ENCODE results near the gene MAN2B1. TPM values are rescaled to one million over a fixed set of nuclear protein-coding genes. Genes with fewer than 3 reads are reported as not detected.

MAN2B1 gene
- total RNA-seq, 6 experiments from 2014 or later, result 49.9 to 69.9 (median 65.2) TPM

DNA sequence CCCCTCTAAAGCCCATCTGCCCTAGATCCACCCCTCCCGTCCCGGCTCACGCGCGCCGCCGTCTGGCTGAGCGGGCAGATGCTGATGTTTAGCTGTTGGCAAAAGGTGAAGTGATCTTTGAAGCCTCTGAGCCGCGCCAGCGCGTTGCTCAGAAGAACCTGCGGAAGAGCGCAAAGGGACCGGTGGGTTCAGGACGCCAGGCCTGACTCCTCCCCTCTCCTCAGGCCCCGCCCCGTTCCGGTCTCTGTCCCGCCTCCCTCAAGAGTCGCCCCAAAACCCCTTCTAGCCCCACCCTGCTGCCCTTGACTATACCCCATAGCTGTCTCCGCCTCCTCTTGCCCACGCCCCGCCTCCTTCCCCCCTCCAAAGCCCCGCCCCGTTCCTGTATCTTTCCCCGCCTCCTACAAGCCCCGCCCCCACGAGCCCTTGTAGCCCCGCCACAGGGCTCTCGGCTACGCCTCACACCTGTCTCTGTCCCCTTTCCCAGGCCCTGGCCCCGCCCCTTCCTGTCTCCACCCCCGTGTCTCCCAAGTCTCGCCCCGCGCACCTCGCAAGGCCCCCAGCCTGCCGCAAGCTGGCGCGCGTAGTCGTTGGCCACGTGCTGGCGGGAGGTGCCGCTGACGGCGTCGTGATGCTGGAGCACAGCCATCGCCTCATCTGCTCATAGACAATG lies 9.5 kb downstream of the MAN2B1 start:
- H3K27me3 Mint-ChIP-seq (ENCODE audit: insufficient read depth), result no peaks in the 10 kb centered on the region
- no peak overlapping the region for H3K4me3 Mint-ChIP-seq
- TF ChIP-seq, protein P1, sequence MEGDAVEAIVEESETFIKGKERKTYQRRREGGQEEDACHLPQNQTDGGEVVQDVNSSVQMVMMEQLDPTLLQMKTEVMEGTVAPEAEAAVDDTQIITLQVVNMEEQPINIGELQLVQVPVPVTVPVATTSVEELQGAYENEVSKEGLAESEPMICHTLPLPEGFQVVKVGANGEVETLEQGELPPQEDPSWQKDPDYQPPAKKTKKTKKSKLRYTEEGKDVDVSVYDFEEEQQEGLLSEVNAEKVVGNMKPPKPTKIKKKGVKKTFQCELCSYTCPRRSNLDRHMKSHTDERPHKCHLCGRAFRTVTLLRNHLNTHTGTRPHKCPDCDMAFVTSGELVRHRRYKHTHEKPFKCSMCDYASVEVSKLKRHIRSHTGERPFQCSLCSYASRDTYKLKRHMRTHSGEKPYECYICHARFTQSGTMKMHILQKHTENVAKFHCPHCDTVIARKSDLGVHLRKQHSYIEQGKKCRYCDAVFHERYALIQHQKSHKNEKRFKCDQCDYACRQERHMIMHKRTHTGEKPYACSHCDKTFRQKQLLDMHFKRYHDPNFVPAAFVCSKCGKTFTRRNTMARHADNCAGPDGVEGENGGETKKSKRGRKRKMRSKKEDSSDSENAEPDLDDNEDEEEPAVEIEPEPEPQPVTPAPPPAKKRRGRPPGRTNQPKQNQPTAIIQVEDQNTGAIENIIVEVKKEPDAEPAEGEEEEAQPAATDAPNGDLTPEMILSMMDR (IDR thresholded peaks at IDR 0.05), result no peak

DNA sequence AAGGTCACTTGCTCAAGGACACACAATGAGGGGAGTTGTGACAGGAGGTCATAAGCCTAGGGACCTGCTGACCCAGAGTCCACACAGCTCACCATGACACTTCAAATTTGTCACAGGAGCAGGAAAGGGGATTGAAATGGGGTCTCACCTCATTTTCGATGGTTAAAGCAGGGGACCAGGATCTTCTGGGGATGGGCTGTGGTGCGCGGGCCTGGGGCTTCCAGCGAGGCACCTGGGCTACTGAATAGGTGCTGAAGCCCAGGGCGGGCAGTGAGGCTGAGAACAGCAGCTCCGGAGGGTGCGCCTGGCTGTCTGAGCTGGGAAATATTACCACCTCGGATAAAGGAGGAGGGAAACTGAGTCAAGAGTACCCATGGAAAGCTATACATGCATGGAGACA lies 11.0 kb downstream of the MAN2B1 start:
- TF ChIP-seq, protein P1 (IDR thresholded peaks at IDR 0.05), result no peak

More for the DNA sequence above, 9.5 kb downstream of the MAN2B1 start:
- Mint-ChIP-seq H3K36me3 (ENCODE audit: low read depth) (peaks cover 23% of the 10 kb centered on the region), H3K27ac (no peak overlapping the region), H3K9me3 (no peaks in the 10 kb centered on the region), H3K4me1 (ENCODE audit: low read depth) (no peaks in the 10 kb centered on the region)
- no peak for DNase-seq

DNA sequence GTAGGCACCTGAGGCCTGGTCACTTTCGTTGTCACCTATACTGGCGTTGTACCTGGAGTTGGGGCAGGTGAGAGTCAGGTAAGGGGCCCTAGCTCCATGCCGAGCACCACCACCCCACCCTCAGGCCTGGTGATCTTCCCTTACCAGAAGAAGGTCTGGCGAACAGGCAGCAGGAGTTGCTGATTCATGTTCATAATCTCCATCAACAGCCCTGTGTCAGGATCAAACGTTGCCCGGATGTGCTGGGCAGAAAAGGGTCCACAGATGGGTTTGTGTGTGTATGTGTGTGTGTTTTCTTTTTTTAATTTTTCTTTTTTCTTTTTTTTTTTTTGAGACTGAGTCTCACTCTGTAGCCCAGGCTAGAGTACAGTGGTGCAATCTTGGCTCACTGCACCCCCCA lies 14.3 kb downstream of the MAN2B1 start:
- TF ChIP-seq, protein P1 (IDR thresholded peaks at IDR 0.05), result no peak
- Mint-ChIP-seq H3K4me1 (ENCODE audit: low read depth) (no peaks in the 10 kb centered on the region), H3K27ac (no peak overlapping the region), H3K36me3 (ENCODE audit: low read depth) (peaks cover 35% of the 10 kb centered on the region), H3K9me3 (no peaks in the 10 kb centered on the region), H3K27me3 (ENCODE audit: insufficient read depth) (no peaks in the 10 kb centered on the region), H3K4me3 (no peak overlapping the region)
- no peak for DNase-seq

More for the DNA sequence above, 11.0 kb downstream of the MAN2B1 start:
- Mint-ChIP-seq H3K4me3 (no peak overlapping the region), H3K27me3 (ENCODE audit: insufficient read depth) (no peaks in the 10 kb centered on the region), H3K4me1 (ENCODE audit: low read depth) (no peaks in the 10 kb centered on the region), H3K27ac (no peak overlapping the region), H3K9me3 (no peaks in the 10 kb centered on the region), H3K36me3 (ENCODE audit: low read depth) (peaks cover 35% of the 10 kb centered on the region)
- DNase-seq, result no peak

DNA sequence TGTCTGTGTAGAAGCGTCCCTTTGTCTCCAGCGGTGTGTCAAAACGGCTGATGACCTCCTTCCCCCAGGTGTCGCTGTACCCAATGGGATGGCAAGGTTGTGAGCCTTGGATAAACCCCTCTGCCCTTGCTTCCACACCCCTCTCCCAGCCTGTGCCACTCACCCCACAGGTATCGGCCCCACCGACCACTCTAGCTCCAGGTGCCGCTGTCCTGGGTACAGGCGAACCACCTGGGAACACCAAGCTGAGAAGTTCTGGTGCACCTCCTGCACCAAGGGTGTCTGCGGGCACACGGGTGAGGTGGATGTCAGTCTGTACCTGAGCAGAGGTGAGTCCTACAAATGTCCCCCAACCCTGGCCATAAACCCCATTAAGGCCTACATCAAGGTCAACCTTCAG lies 16.6 kb downstream of the MAN2B1 start:
- no peaks in the 10 kb centered on the region for H3K27me3 Mint-ChIP-seq (ENCODE audit: insufficient read depth)
- no peaks in the 10 kb centered on the region for H3K4me1 Mint-ChIP-seq (ENCODE audit: low read depth)
- no peak for DNase-seq
- peaks cover 24% of the 10 kb centered on the region for H3K36me3 Mint-ChIP-seq (ENCODE audit: low read depth)
- TF ChIP-seq, protein P1 (IDR thresholded peaks at IDR 0.05), result no peak
- no peaks in the 10 kb centered on the region for H3K9me3 Mint-ChIP-seq
- H3K4me3 Mint-ChIP-seq, result no peak overlapping the region
- no peak overlapping the region for H3K27ac Mint-ChIP-seq

DNA sequence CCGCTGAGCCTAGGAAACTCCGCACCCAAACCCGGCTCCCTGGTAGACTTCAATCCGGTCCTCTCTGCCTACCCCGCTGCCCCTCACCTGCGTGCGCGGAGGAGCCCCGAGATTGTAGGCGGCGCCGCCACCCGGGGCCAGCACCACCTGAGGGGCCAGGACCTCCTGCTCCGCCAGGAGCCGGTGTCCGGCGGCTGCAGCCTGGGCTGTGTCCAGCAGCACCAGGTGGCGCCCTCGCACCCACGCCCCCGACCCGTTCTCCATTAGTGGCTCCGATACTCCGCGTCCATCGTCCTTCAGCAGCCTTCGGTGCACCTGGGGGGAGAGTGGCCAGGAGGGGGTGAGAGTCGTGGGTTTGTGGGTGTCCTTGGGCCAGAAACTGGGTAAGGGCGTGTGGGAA lies 18.5 kb downstream of the MAN2B1 start:
- H3K27ac Mint-ChIP-seq, result no peak overlapping the region
- no peak for DNase-seq
- peaks cover 26% of the 10 kb centered on the region for H3K36me3 Mint-ChIP-seq (ENCODE audit: low read depth)
- no peaks in the 10 kb centered on the region for H3K27me3 Mint-ChIP-seq (ENCODE audit: insufficient read depth)
- H3K4me1 Mint-ChIP-seq (ENCODE audit: low read depth), result no peaks in the 10 kb centered on the region
- TF ChIP-seq, protein P1 (IDR thresholded peaks at IDR 0.05), result peak; percentile 33
- no peaks in the 10 kb centered on the region for H3K9me3 Mint-ChIP-seq
- H3K4me3 Mint-ChIP-seq, result no peak overlapping the region

All from HFFc6 (cell line).